Keratinocyte (primary cell): ENCODE measurements around the gene SASH1. TPM values are rescaled to one million over a fixed set of nuclear protein-coding genes. Genes with fewer than 3 reads are reported as not detected.

ENCODE experiments used
- DNase-seq: peaks from one replicate; pipeline ENCODE4 v3.0.0-alpha.2; 2011; ENCODE audit warnings: low read depth, missing footprints, low spot score
- FAIRE-seq: peaks from 2 replicates; lab custom pipeline; 2011; peaks lifted over from hg19 to GRCh38; lab: Jason Lieb, UNC
- H2AFZ ChIP-seq: 2 replicates; pipeline ENCODE4 v1.6.0; 2012; ENCODE audit warnings: low read length, control low read depth, inconsistent platforms; ENCODE audit not compliant: control insufficient read depth
- H3K27ac ChIP-seq: 2 replicates; pipeline ENCODE4 v1.5.1; 2011; ENCODE audit warnings: low read length; ENCODE audit not compliant: control insufficient read depth, insufficient read depth
- H3K27me3 ChIP-seq: 3 replicates; pipeline ENCODE4 v1.6.0; 2011; ENCODE audit warnings: low read length; ENCODE audit not compliant: control insufficient read depth, insufficient read depth; ENCODE audit errors: extremely low read depth
- H3K36me3 ChIP-seq, 2 experiments: 2 replicates in 1 of 2; 3 replicates in 1 of 2; pipeline ENCODE4 v1.5.1; 2011; ENCODE audit warnings: low read length in 2 of 2, mild to moderate bottlenecking in 1 of 2; ENCODE audit not compliant: control insufficient read depth in 2 of 2, insufficient read depth in 2 of 2; ENCODE audit errors: extremely low read depth in 1 of 2
- H3K4me1 ChIP-seq: 3 replicates; pipeline ENCODE4 v1.5.1; 2011; ENCODE audit warnings: low read length; ENCODE audit not compliant: control insufficient read depth, insufficient read depth; ENCODE audit errors: extremely low read depth
- H3K4me2 ChIP-seq: 3 replicates; pipeline ENCODE4 v1.6.0; 2011; ENCODE audit warnings: low read depth, low read length; ENCODE audit not compliant: control insufficient read depth, insufficient read depth; ENCODE audit errors: extremely low read depth
- H3K4me3 ChIP-seq, 3 experiments: fragments of 200-600 bp in 1 of 3; sonication (generic) in 1 of 3; 2 replicates in 2 of 3; 3 replicates in 1 of 3; pipeline ENCODE4 v1.5.1; 2011 to 2016; ENCODE audit warnings: low read length in 3 of 3, mild to moderate bottlenecking in 3 of 3, control low read depth in 2 of 3, inconsistent platforms in 1 of 3, low read depth in 1 of 3, mixed read lengths in 1 of 3, mixed run types in 1 of 3, moderate library complexity in 1 of 3; ENCODE audit not compliant: control insufficient read depth in 2 of 3, insufficient read depth in 2 of 3; ENCODE audit errors: extremely low read depth in 1 of 3
- H3K79me2 ChIP-seq: 2 replicates; pipeline ENCODE4 v1.6.0; 2012; ENCODE audit warnings: low read length; ENCODE audit not compliant: control insufficient read depth, insufficient read depth
- H3K9ac ChIP-seq: 3 replicates; pipeline ENCODE4 v1.6.0; 2011; ENCODE audit warnings: low read length; ENCODE audit not compliant: control insufficient read depth, insufficient read depth; ENCODE audit errors: extremely low read depth
- H3K9me1 ChIP-seq: 3 replicates; pipeline ENCODE4 v1.6.0; 2011; ENCODE audit warnings: low read length; ENCODE audit not compliant: control insufficient read depth, insufficient read depth; ENCODE audit errors: extremely low read depth
- H3K9me3 ChIP-seq: 2 replicates; pipeline ENCODE4 v1.5.1; 2012; ENCODE audit warnings: low read depth, low read length; ENCODE audit not compliant: control insufficient read depth
- H4K20me1 ChIP-seq: 3 replicates; pipeline ENCODE4 v1.6.0; 2011; ENCODE audit warnings: low read length; ENCODE audit not compliant: control insufficient read depth, insufficient read depth; ENCODE audit errors: extremely low read depth
- EZH2 ChIP-seq: IDR thresholded peaks from one replicate; pipeline ENCODE4 v1.6.1; 2012; ENCODE audit warnings: inconsistent platforms, mild to moderate bottlenecking, low read length, moderate library complexity
- dilution Hi-C: fragments of 300-500 bp; cut with MboI; formaldehyde crosslinking; loops from one replicate; pipeline ENCODE4 v1.7.0; 2020; ENCODE audit warnings: low sequenced_read_pairs; ENCODE audit not compliant: extremely low pct_ligation_motif_present
- polyA plus RNA-seq, 5 experiments: library from polyadenylated mRNA; depleted of rRNA in 3 of 5; stranded (reverse) in 3 of 5; stranded (forward) in 1 of 5; unstranded in 1 of 5; fragments of >200 nt; gene quantifications; 1 replicate in 1 of 5; 2 replicates in 3 of 5; 3 replicates in 1 of 5; pipeline versions ENCODE4 v1.2.1 to v1.2.3, GENCODE V29; 2011 to 2012; ENCODE audit warnings: missing spikeins in 2 of 5, low read depth in 1 of 5, low replicate concordance in 1 of 5
- TF ChIP-seq, protein P1 (sequence below), 3 experiments: IDR thresholded peaks in 1 of 3; conservative IDR thresholded peaks in 1 of 3; optimal IDR thresholded peaks in 1 of 3; 2 replicates in 2 of 3; 3 replicates in 1 of 3; pipeline versions ENCODE3 to v1.5.1; 2011; ENCODE audit warnings: low read length in 3 of 3, mild to moderate bottlenecking in 3 of 3, moderate library complexity in 2 of 3, control low read depth in 1 of 3, inconsistent platforms in 1 of 3; ENCODE audit not compliant: insufficient read depth in 2 of 3; ENCODE audit errors: extremely low read depth in 1 of 3

Gene SASH1
- polyA plus RNA-seq, 1 donor (not counting 4 experiments of a cell fraction or from before 2014, with no cell fraction given): 4.4 TPM

DNA sequence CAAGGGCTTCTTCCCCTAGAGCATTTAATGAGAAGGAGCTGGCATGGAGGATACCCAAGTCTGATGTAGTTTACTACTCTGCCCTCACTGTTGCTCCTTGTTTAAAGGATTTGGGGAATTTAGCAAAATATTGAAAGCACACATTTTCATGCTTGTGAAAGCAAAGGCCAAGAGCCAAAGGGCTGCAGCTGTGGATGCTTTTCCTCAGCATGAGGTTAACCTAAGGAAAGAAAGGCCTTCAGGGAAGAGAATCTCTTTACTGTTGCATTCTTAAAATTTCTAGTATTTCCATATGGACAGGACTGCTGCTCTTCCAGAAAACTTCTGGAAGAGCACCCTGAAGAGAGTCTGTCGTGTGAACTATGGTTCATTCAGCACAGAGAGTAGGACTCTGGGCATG, 45.9 kb upstream of the SASH1 start:
- no peak for TF ChIP-seq EZH2
- TF ChIP-seq, protein P1, sequence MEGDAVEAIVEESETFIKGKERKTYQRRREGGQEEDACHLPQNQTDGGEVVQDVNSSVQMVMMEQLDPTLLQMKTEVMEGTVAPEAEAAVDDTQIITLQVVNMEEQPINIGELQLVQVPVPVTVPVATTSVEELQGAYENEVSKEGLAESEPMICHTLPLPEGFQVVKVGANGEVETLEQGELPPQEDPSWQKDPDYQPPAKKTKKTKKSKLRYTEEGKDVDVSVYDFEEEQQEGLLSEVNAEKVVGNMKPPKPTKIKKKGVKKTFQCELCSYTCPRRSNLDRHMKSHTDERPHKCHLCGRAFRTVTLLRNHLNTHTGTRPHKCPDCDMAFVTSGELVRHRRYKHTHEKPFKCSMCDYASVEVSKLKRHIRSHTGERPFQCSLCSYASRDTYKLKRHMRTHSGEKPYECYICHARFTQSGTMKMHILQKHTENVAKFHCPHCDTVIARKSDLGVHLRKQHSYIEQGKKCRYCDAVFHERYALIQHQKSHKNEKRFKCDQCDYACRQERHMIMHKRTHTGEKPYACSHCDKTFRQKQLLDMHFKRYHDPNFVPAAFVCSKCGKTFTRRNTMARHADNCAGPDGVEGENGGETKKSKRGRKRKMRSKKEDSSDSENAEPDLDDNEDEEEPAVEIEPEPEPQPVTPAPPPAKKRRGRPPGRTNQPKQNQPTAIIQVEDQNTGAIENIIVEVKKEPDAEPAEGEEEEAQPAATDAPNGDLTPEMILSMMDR (optimal IDR thresholded peaks at IDR 0.05 in 1 of 3, IDR thresholded peaks at IDR 0.05 in 1 of 3, conservative IDR thresholded peaks at IDR 0.05 in 1 of 3; ENCODE audit: extremely low read depth in 1 of 3, insufficient read depth in 2 of 3, low read length in 3 of 3): no peak
- no peak for FAIRE-seq

GRCh38 chr6:148298683-148299082, 44.0 kb upstream of the SASH1 start:
- Histone ChIP-seq H3K27ac (no peak overlapping the region), H4K20me1 (no peaks in the 10 kb centered on the region), H3K4me1 (no peaks in the 10 kb centered on the region), H3K9ac (no peak overlapping the region), H3K9me1 (no peaks in the 10 kb centered on the region), H3K4me2 (no peak overlapping the region), H3K4me3 (no peak overlapping the region), H3K27me3 (no peaks in the 10 kb centered on the region), H3K9me3 (no peaks in the 10 kb centered on the region), H3K36me3 (no peaks in the 10 kb centered on the region), H3K79me2 (no peaks in the 10 kb centered on the region), H2AFZ (no peak overlapping the region)
- dilution Hi-C loops: no loop called here
- TF ChIP-seq, protein P1 (optimal IDR thresholded peaks at IDR 0.05 in 1 of 3, IDR thresholded peaks at IDR 0.05 in 1 of 3, conservative IDR thresholded peaks at IDR 0.05 in 1 of 3; ENCODE audit: extremely low read depth in 1 of 3, insufficient read depth in 2 of 3, low read length in 3 of 3): no peak
- TF ChIP-seq EZH2: no peak
- FAIRE-seq: no peak
- DNase-seq: no peak

More for the DNA sequence above, 45.9 kb upstream of the SASH1 start:
- dilution Hi-C loops: no loop called here
- Histone ChIP-seq H3K9me3 (no peaks in the 10 kb centered on the region), H3K4me1 (no peaks in the 10 kb centered on the region), H3K4me3 (no peak overlapping the region), H3K9me1 (no peaks in the 10 kb centered on the region), H2AFZ (no peak overlapping the region), H3K27me3 (no peaks in the 10 kb centered on the region), H4K20me1 (no peaks in the 10 kb centered on the region), H3K9ac (no peak overlapping the region), H3K36me3 (no peaks in the 10 kb centered on the region), H3K27ac (no peak overlapping the region), H3K4me2 (no peak overlapping the region), H3K79me2 (no peaks in the 10 kb centered on the region)
- DNase-seq: no peak
